NB4 (cell line): ENCODE measurements around the gene ADARB2.

Experiments used
- MYC ChIP-seq: IDR thresholded peaks from 2 replicates; pipeline ENCODE4 v1.6.1; 2011; ENCODE audit warnings: low read depth, low read length
- POLR2A ChIP-seq: IDR thresholded peaks from 2 replicates; pipeline ENCODE4 v1.6.1; 2011; ENCODE audit warnings: mild to moderate bottlenecking; ENCODE audit not compliant: insufficient read length; ENCODE audit errors: extremely low read depth
- TF ChIP-seq, protein P1 (sequence below): IDR thresholded peaks from one replicate; pipeline ENCODE4 v1.5.1; 2012; ENCODE audit warnings: low read depth, low read length

DNA sequence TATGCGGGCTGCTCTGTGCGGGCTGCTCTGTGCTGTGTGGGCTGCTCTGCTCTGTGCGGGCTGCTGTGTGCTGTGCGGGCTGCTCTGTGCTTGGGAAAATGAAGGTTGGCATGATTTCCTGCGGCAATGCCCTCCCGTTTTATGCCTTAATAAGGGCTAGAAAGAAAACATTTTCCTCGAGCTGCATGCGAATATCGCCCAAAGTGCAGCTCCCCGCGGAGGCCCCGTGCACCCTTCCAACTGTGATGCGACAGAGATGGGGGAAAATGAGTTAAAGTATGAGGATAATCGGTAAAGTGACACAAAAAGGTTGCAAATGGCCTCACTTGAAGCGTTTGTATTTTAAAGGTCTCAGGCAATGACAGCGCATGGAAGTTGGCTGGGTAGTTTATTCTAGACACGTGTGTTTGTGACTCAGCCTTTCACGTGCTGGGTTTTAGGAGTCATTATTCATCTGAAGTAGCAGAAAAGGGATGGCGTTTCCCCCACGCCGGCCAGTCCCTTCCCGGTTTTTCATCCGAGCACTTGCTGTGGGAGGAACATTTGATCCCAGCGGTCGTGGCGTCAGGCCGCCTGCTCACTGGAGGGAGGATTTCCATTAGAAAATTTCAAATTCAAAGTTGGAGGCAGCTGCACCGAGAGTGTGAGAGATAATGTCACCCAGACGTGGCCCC lies 220.7 kb downstream of the ADARB2 start:
- TF ChIP-seq, protein P1, sequence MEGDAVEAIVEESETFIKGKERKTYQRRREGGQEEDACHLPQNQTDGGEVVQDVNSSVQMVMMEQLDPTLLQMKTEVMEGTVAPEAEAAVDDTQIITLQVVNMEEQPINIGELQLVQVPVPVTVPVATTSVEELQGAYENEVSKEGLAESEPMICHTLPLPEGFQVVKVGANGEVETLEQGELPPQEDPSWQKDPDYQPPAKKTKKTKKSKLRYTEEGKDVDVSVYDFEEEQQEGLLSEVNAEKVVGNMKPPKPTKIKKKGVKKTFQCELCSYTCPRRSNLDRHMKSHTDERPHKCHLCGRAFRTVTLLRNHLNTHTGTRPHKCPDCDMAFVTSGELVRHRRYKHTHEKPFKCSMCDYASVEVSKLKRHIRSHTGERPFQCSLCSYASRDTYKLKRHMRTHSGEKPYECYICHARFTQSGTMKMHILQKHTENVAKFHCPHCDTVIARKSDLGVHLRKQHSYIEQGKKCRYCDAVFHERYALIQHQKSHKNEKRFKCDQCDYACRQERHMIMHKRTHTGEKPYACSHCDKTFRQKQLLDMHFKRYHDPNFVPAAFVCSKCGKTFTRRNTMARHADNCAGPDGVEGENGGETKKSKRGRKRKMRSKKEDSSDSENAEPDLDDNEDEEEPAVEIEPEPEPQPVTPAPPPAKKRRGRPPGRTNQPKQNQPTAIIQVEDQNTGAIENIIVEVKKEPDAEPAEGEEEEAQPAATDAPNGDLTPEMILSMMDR = no peak
- no peak for TF ChIP-seq MYC
- no peak for TF ChIP-seq POLR2A
